ENCODE data around the gene PGBD1.

DNA sequence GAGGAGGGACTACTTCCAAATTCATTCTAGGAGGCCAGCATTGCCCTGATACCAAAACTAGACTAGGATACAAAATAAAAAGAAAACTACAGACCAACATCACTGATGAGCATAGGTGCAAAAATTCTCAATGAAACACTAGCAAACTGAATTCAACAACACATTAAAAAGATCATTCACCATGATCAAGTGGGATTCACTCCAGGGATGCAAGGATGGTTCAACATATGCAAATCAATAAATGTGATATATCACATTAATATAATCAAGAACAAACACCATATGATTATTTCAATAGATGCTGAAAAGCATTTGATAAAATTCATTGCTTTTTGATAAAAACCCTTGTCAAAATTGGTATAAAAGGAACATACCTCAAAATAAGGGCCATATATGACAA is 10.2 kb downstream of the PGBD1 start:
- TF ChIP-seq CTCF (IDR thresholded peaks at IDR 0.05; ENCODE audit: insufficient read depth, low read depth, low read length) (no peak), EZH2 (IDR thresholded peaks at IDR 0.05; ENCODE audit: insufficient read depth, low read length) (no peak)
